Body of pancreas (tissue), 4 donors: ENCODE data around the gene GALNT17.

Source experiments
- CTCF ChIP-seq, 7 experiments: fragments of 450-650 bp in 4 of 7; fragments of 200-600 bp in 3 of 7; sonication (generic) in 3 of 7; IDR thresholded peaks; one replicate each; pipeline ENCODE4 v1.5.1; 2016 to 2019; ENCODE audit warnings: antibody characterized with exemption in 7 of 7
- POLR2A ChIP-seq, 3 donors: fragments of 450-650 bp; IDR thresholded peaks; one replicate each; pipeline ENCODE4 v1.6.1; 2016; ENCODE audit warnings: antibody characterized with exemption in 3 of 3, mild to moderate bottlenecking in 2 of 3

DNA sequence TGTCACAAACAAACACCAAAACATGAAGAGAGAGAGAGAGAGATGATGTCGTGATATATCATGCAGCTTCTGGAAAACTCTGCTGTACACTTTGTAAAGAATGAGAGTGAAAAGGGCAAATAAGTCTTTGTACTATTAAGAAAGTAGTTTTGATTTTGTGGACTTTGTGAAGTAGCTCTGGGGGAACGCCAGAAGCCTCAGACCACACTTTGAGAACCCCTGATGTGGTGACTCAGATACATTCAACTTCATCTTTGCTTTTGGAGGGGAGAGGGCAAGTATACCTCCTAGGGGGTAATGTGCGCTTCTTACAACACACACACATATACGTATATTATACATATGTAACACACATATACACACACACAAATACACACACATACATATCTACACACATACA lies 84.3 kb downstream of the GALNT17 start:
- no peak for TF ChIP-seq CTCF (IDR thresholded peaks at IDR 0.05)
- no peak for TF ChIP-seq POLR2A (IDR thresholded peaks at IDR 0.05)
